Peyer's patch (tissue), 4 donors: Measurements from ENCODE around the gene FAM76A. TPM values are rescaled to one million over a fixed set of nuclear protein-coding genes. Genes with fewer than 3 reads are reported as not detected.
A peak's percentile ranks its signal among the peaks of the same experiment; 100 is the strongest.

Experiments used
- DNase-seq, 3 donors: peaks; one replicate each; pipeline ENCODE4 v3.0.0-alpha.2; 2017 to 2019
- H3K27ac ChIP-seq, 4 donors: fragments of 200-600 bp; sonication (generic); one replicate each; pipeline ENCODE4 v1.5.1; 2016 to 2019
- H3K27me3 ChIP-seq, 2 donors: fragments of 200-600 bp; sonication (generic); one replicate each; pipeline ENCODE4 v1.5.1; 2019
- H3K36me3 ChIP-seq, 3 donors: fragments of 200-600 bp; sonication (generic); one replicate each; pipeline ENCODE4 v1.5.1; 2016 to 2019
- H3K4me1 ChIP-seq, 4 donors: fragments of 200-600 bp; sonication (generic); one replicate each; pipeline ENCODE4 v1.5.1; 2016 to 2019
- H3K4me3 ChIP-seq, 4 donors: fragments of 200-600 bp; sonication (generic); 1 replicate in 3 of 4; 2 replicates in 1 of 4; pipeline ENCODE4 v1.5.1; 2016 to 2019; ENCODE audit warnings: mild to moderate bottlenecking in 1 of 4
- H3K9me3 ChIP-seq, 4 donors: fragments of 200-600 bp; sonication (generic); one replicate each; pipeline ENCODE4 v1.5.1; 2016 to 2019; ENCODE audit warnings: mild to moderate bottlenecking in 1 of 4
- POLR2A ChIP-seq, 2 donors: fragments of 450-650 bp; IDR thresholded peaks; one replicate each; pipeline ENCODE4 v1.5.1; 2017; ENCODE audit warnings: antibody characterized with exemption in 2 of 2, mild to moderate bottlenecking in 2 of 2, moderate library complexity in 2 of 2
- total RNA-seq, 4 donors: library from RNA; depleted of rRNA; stranded (reverse); fragments of >200 nt; gene quantifications; one replicate each; pipeline ENCODE4 v1.1.0, GENCODE V29; 2016
- TF ChIP-seq, protein P1 (sequence below), 6 experiments: fragments of 450-650 bp in 4 of 6; fragments of 200-600 bp in 2 of 6; sonication (generic) in 1 of 6; IDR thresholded peaks; one replicate each; pipeline ENCODE4 v1.5.1; 2017 to 2019; ENCODE audit warnings: antibody characterized with exemption in 6 of 6, mild to moderate bottlenecking in 3 of 6, moderate library complexity in 1 of 6

The FAM76A gene
- total RNA-seq, 4 donors from 2014 or later: 9.3 to 62.7 (median 12.8) TPM

DNA sequence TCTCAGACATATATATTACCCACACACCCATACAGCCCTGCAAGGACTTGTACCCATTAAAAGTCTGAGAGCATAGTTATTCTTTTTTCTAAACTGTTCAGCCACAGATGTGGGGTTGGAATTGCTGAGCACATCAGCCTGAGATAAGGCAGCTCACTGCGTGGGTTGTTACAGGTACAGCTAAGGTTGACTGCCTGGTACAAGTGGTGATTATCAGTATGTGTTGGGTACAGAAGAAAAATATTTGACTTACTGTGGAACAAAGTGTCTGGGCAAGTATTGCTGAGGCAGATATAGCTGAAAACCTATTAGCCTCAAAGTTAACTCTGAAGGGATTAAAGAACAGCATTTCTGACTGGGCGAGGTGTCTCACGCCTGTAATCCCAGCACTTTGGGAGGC is 52.3 kb downstream of the FAM76A start:
- Histone ChIP-seq H3K36me3 (no peaks in the 10 kb centered on the region), H3K27me3 (no peaks in the 10 kb centered on the region), H3K27ac (no peak overlapping the region), H3K4me3 (no peak overlapping the region), H3K9me3 (no peaks in the 10 kb centered on the region), H3K4me1 (peaks cover 0 to 31% (median 5%) of the 10 kb centered on the region in 4 donors)
- no peak for DNase-seq
- TF ChIP-seq POLR2A (IDR thresholded peaks at IDR 0.05): no peak
- TF ChIP-seq, protein P1, sequence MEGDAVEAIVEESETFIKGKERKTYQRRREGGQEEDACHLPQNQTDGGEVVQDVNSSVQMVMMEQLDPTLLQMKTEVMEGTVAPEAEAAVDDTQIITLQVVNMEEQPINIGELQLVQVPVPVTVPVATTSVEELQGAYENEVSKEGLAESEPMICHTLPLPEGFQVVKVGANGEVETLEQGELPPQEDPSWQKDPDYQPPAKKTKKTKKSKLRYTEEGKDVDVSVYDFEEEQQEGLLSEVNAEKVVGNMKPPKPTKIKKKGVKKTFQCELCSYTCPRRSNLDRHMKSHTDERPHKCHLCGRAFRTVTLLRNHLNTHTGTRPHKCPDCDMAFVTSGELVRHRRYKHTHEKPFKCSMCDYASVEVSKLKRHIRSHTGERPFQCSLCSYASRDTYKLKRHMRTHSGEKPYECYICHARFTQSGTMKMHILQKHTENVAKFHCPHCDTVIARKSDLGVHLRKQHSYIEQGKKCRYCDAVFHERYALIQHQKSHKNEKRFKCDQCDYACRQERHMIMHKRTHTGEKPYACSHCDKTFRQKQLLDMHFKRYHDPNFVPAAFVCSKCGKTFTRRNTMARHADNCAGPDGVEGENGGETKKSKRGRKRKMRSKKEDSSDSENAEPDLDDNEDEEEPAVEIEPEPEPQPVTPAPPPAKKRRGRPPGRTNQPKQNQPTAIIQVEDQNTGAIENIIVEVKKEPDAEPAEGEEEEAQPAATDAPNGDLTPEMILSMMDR (IDR thresholded peaks at IDR 0.05): no peak

DNA sequence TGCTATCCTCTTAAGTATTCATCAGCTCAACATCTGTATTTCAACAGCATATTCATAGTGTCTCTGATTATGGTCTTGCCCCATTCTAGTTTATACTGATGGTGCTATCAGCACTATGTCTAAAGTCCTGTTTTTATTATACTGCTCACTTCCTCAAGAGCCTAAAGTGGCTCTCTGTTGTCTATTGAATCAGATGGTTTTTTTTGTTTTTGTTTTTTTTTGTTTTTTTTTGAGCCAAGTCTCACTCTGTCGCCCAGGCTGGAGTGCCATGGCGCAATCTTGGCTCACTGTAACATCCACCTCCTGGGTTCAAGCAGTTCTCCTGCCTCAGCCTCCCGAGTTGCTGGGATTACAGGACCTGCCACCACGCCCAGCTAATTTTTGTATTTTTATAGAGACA is 53.4 kb downstream of the FAM76A start:
- H3K4me1 ChIP-seq: peaks cover 0 to 36% (median 4%) of the 10 kb centered on the region in 4 donors
- no peak for DNase-seq
- no peaks in the 10 kb centered on the region for H3K27me3 ChIP-seq
- TF ChIP-seq, protein P1 (IDR thresholded peaks at IDR 0.05): no peak
- no peak for TF ChIP-seq POLR2A (IDR thresholded peaks at IDR 0.05)
- H3K4me3 ChIP-seq: no peak overlapping the region
- no peaks in the 10 kb centered on the region for H3K9me3 ChIP-seq
- no peak overlapping the region for H3K27ac ChIP-seq
- H3K36me3 ChIP-seq: no peaks in the 10 kb centered on the region

DNA sequence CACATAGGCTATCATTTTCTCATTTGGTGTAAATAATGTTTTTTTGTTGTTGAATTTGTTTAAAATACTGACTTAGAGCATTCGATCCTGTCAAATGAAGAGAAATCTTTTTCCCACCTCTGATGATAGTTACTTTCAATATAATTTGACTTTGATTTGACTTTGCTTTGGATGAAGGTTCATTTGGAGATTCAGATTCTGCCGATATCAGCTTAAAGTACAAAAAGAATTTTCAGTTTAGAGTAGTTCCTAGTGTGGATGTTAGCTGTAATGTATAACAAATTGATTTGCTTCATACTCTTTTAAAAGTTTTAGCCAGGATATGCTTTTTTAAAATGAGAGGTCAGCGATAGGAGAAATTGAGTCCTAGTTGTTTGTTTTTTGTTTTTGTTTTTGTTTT is 57.2 kb downstream of the FAM76A start:
- Histone ChIP-seq H3K27me3 (no peaks in the 10 kb centered on the region), H3K4me3 (no peak overlapping the region), H3K27ac (no peak overlapping the region), H3K36me3 (no peaks in the 10 kb centered on the region), H3K4me1 (peaks cover 0 to 34% (median 0%) of the 10 kb centered on the region in 4 donors), H3K9me3 (no peaks in the 10 kb centered on the region)
- DNase-seq: no peak
- TF ChIP-seq, protein P1 (IDR thresholded peaks at IDR 0.05): no peak
- no peak for TF ChIP-seq POLR2A (IDR thresholded peaks at IDR 0.05)

DNA sequence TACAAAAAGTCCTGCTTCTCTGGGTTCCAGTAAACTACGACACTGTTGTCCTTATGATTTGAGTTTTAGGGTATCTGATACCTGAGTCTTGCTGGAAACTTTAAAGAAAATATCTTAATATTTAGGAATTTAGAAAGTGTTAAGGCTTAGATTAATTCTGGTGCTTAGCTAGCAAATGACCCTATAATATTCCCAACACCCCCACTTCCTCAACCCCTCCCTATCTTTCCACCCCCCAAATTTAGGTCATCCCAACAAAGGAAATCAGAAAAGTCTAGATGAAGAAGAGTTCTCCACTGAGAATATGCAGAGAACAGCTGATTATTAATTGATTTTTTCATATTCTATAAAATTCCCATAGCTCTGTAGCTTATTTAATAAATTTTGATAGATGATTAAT is 58.9 kb downstream of the FAM76A start:
- H3K4me3 ChIP-seq: no peak overlapping the region
- DNase-seq: no peak
- no peak overlapping the region for H3K27ac ChIP-seq
- no peaks in the 10 kb centered on the region for H3K27me3 ChIP-seq
- no peak for TF ChIP-seq POLR2A (IDR thresholded peaks at IDR 0.05)
- TF ChIP-seq, protein P1 (IDR thresholded peaks at IDR 0.05): no peak
- peaks cover 0 to 28% (median 0%) of the 10 kb centered on the region in 4 donors for H3K4me1 ChIP-seq
- peaks cover 0 to under 1% (median 0%) of the 10 kb centered on the region in 3 donors for H3K36me3 ChIP-seq
- H3K9me3 ChIP-seq: no peaks in the 10 kb centered on the region

DNA sequence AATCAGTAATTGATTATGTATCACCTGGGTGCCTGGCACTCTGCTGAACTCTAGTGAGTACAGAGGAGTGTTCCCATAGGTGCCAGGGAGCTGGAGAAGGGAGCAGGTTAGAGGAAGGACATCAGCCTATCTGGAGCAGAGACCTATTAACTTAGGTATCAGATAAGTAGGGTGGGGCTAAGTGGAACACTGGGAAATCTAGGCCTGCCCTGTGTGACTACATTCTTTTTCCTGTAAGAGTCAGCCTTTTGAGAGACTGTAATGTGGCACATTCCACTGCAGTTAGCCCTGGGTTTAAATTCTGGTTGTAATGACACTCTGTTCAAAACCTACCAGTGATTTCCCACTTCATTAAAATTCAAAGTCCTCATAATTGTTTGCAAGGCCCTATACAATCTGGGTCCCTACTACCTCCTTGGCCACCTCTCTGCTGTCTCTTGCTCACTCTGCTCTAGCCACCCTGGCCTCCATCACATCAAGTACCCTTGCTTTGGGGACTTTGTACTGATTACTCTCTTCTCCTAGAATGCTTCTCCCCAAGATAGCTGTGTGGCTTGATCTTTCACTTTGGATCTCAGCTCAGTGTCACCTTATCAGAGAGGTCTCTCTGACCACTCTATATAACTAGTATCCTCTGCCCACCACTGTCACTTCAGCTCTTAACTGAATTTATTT is 60.2 kb downstream of the FAM76A start:
- peak in 1 of 3 donors; percentile 57 for DNase-seq
- Histone ChIP-seq H3K27ac (peak overlapping the region in 3 of 4 donors; percentile 41 to 71 (median 66)), H3K27me3 (no peaks in the 10 kb centered on the region), H3K4me3 (no peak overlapping the region), H3K9me3 (no peaks in the 10 kb centered on the region), H3K36me3 (peaks cover 0 to 13% (median 0%) of the 10 kb centered on the region in 3 donors), H3K4me1 (peaks cover 0 to 25% (median 0%) of the 10 kb centered on the region in 4 donors)
- no peak for TF ChIP-seq POLR2A (IDR thresholded peaks at IDR 0.05)
- TF ChIP-seq, protein P1 (IDR thresholded peaks at IDR 0.05): no peak
